ENCODE data around the gene FBXL5.

The FBXL5 gene

GRCh38 chr4:15677507-15677988 lies 22.4 kb upstream of the FBXL5 start:
- no peak overlapping the region for H3K4me3 ChIP-seq (ENCODE audit: low read depth, low read length)
- no peak for TF ChIP-seq CTCF (conservative IDR thresholded peaks at IDR 0.05; ENCODE audit: low read depth, low read length)
- peak; percentile 60 for DNase-seq (ENCODE audit: low read depth)

- H3K4me3 ChIP-seq (ENCODE audit: low read depth, low read length) = no peak overlapping the region
- no peak for DNase-seq (ENCODE audit: low read depth)
- no peak for TF ChIP-seq CTCF (conservative IDR thresholded peaks at IDR 0.05; ENCODE audit: low read depth, low read length)
Observed at GRCh38 chr4:15676899-15677298, 21.7 kb upstream of the FBXL5 start.

DNA sequence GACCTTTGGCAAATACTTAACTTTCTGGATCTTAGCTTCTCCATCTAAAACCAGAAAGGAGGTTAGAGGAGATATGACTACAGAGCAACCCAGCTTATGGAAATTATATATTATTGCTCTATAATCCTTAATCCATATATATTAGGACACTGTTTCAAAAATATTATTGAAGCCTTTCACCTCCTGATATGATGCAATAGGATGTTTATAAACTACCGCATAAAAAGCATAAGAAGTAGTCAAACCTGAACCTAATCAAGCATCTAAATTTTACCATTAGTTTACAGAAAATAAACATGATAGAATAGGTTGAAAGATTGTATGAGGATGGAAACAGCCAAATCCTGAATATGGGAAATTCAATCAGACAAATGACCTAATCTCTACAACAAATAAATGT lies 20.9 kb upstream of the FBXL5 start:
- H3K4me3 ChIP-seq (ENCODE audit: low read depth, low read length) = no peak overlapping the region
- no peak for TF ChIP-seq CTCF (conservative IDR thresholded peaks at IDR 0.05; ENCODE audit: low read depth, low read length)
- no peak for DNase-seq (ENCODE audit: low read depth)

- H3K4me3 ChIP-seq (ENCODE audit: low read depth, low read length) = no peak overlapping the region
- no peak for DNase-seq (ENCODE audit: low read depth)
- TF ChIP-seq CTCF (conservative IDR thresholded peaks at IDR 0.05; ENCODE audit: low read depth, low read length) = no peak
Observed at GRCh38 chr4:15675356-15675755, 20.2 kb upstream of the FBXL5 start.

DNA sequence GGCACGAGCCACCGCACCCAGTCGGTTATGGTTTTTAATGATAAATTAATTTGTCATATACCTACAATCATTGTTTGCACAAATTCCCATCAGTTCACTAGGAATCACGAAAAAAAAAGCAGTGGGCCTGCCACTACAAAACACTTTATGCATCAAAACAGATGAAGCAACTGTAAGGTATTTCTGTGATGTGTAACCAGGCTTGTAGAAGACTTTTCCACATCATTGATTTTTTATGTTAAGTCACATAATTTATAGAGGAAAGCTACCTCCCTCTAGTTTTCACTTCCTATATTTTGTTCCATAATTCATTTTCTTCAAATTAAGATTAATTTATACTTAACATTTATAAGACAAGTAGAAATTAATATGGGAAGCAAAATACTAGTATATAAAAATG lies 19.8 kb upstream of the FBXL5 start:
- no peak for TF ChIP-seq CTCF (conservative IDR thresholded peaks at IDR 0.05; ENCODE audit: low read depth, low read length)
- H3K4me3 ChIP-seq (ENCODE audit: low read depth, low read length) = no peak overlapping the region
- no peak for DNase-seq (ENCODE audit: low read depth)

- H3K4me3 ChIP-seq (ENCODE audit: low read depth, low read length) = no peak overlapping the region
- no peak for DNase-seq (ENCODE audit: low read depth)
- no peak for TF ChIP-seq CTCF (conservative IDR thresholded peaks at IDR 0.05; ENCODE audit: low read depth, low read length)
Observed at GRCh38 chr4:15674046-15674445, 18.9 kb upstream of the FBXL5 start.

DNA sequence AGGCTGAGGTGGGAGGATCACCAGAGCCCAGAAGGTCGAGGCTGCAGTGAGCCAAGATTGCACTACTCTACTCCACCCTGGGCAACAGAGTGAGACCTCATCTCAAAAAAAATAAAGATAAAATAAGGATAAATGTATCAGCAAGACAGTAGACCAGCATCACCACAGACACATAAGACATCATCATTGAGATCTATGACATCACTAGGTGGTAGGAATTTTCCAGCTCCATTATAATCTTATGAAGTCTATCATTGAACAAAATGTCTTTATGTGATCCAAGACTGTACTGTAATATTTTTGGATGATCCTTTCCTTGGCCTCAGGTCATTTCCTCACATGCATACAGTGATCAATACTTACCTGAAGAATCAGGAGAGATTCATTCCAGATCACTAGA lies 18.2 kb upstream of the FBXL5 start:
- no peak for TF ChIP-seq CTCF (conservative IDR thresholded peaks at IDR 0.05; ENCODE audit: low read depth, low read length)
- H3K4me3 ChIP-seq (ENCODE audit: low read depth, low read length) = no peak overlapping the region
- DNase-seq (ENCODE audit: low read depth) = no peak

Data from choroid plexus epithelial cell (primary cell).